HUES64 (cell line): Measurements from ENCODE around the gene GYS1.
A peak's percentile ranks its signal among the peaks of the same experiment; 100 is the strongest.

Source experiments
- H3K27ac ChIP-seq: 2 replicates; pipeline ENCODE4 v1.7.0; 2013; ENCODE audit warnings: low read depth, low read length, inconsistent platforms
- H3K27me3 ChIP-seq: 2 replicates; pipeline ENCODE4 v1.6.1; 2013; ENCODE audit warnings: mild to moderate bottlenecking, low read length; ENCODE audit not compliant: insufficient read depth
- H3K36me3 ChIP-seq: 2 replicates; pipeline ENCODE4 v1.6.1; 2013; ENCODE audit warnings: mild to moderate bottlenecking, low read length; ENCODE audit not compliant: insufficient read depth
- H3K4me1 ChIP-seq: 2 replicates; pipeline ENCODE4 v1.6.1; 2013; ENCODE audit warnings: mild to moderate bottlenecking, low read length, moderate library complexity; ENCODE audit not compliant: insufficient read depth
- H3K4me3 ChIP-seq: 2 replicates; pipeline ENCODE4 v1.5.1; 2013; ENCODE audit warnings: mild to moderate bottlenecking, low read length, moderate library complexity
- H3K9ac ChIP-seq: 2 replicates; pipeline ENCODE4 v1.6.1; 2013; ENCODE audit warnings: mild to moderate bottlenecking, low read depth, low read length
- H3K9me3 ChIP-seq: 2 replicates; pipeline ENCODE4 v1.6.1; 2013; ENCODE audit warnings: low read depth, low read length; ENCODE audit not compliant: insufficient read depth
- WGBS: fragments of 150-250, 120-280 bp; methylation state at CpG from one replicate; pipeline ENCODE4 v1.1.7; 2013; ENCODE audit warnings: missing lambda C conversion rate; 5-methylcytosine and 5-hydroxymethylcytosine counted together

The GYS1 gene

GRCh38 chr19:48985711-48986110 lies 7.4 kb downstream of the GYS1 start:
- 96% methylated on average over 13 of the region's 13 CpGs for whole genome bisulfite sequencing
- Histone ChIP-seq H3K4me3 (no peak overlapping the region), H3K27me3 (no peaks in the 10 kb centered on the region), H3K4me1 (no peaks in the 10 kb centered on the region), H3K27ac (no peak overlapping the region), H3K9ac (no peak overlapping the region), H3K9me3 (no peaks in the 10 kb centered on the region), H3K36me3 (peaks cover 54% of the 10 kb centered on the region)

GRCh38 chr19:48982280-48982679 lies 10.8 kb downstream of the GYS1 start:
- Histone ChIP-seq H3K27ac (no peak overlapping the region), H3K27me3 (no peaks in the 10 kb centered on the region), H3K4me3 (no peak overlapping the region), H3K4me1 (no peaks in the 10 kb centered on the region), H3K9me3 (no peaks in the 10 kb centered on the region), H3K9ac (no peak overlapping the region), H3K36me3 (peaks cover 45% of the 10 kb centered on the region)
- WGBS: 93% methylated on average over 9 of the region's 9 CpGs

- H3K4me1 ChIP-seq: no peaks in the 10 kb centered on the region
- H3K27ac ChIP-seq: no peak overlapping the region
- 85% methylated on average over 2 of the region's 2 CpGs for WGBS
- no peaks in the 10 kb centered on the region for H3K27me3 ChIP-seq
- H3K9ac ChIP-seq: no peak overlapping the region
- no peak overlapping the region for H3K4me3 ChIP-seq
- no peaks in the 10 kb centered on the region for H3K9me3 ChIP-seq
- peaks cover 43% of the 10 kb centered on the region for H3K36me3 ChIP-seq
Measured at GRCh38 chr19:48977061-48977460, 16.0 kb downstream of the GYS1 start.

GRCh38 chr19:48975947-48976847 lies 16.9 kb downstream of the GYS1 start:
- Histone ChIP-seq H3K4me1 (no peaks in the 10 kb centered on the region), H3K4me3 (no peak overlapping the region), H3K9me3 (no peaks in the 10 kb centered on the region), H3K27me3 (no peaks in the 10 kb centered on the region), H3K27ac (no peak overlapping the region), H3K9ac (no peak overlapping the region), H3K36me3 (peaks cover 38% of the 10 kb centered on the region)
- 90% methylated on average over 12 of the region's 13 CpGs for WGBS

GRCh38 chr19:48970923-48971395 lies 22.1 kb downstream of the GYS1 start:
- 26% methylated on average over 18 of the region's 19 CpGs for WGBS
- Histone ChIP-seq H3K9me3 (no peaks in the 10 kb centered on the region), H3K9ac (no peak overlapping the region), H3K4me1 (0 out of 2 replicates have a peak, but pooled peaks cover 3% of the 10 kb centered on the region), H3K27ac (no peak overlapping the region), H3K27me3 (no peaks in the 10 kb centered on the region), H3K36me3 (peaks cover 59% of the 10 kb centered on the region), H3K4me3 (no peak overlapping the region)

- Histone ChIP-seq H3K27me3 (no peaks in the 10 kb centered on the region), H3K27ac (no peak overlapping the region), H3K4me3 (no peak overlapping the region), H3K9me3 (no peaks in the 10 kb centered on the region), H3K9ac (no peak overlapping the region), H3K4me1 (0 out of 2 replicates have a peak, but pooled peaks cover 3% of the 10 kb centered on the region), H3K36me3 (peaks cover 61% of the 10 kb centered on the region)
- WGBS: 94% methylated on average over 23 of the region's 23 CpGs
Measured at GRCh38 chr19:48970139-48970766, 22.9 kb downstream of the GYS1 start.

- H3K36me3 ChIP-seq: peaks cover 57% of the 10 kb centered on the region
- H3K4me1 ChIP-seq: peaks cover 5% of the 10 kb centered on the region
- no peaks in the 10 kb centered on the region for H3K27me3 ChIP-seq
- H3K27ac ChIP-seq: no peak overlapping the region
- no peaks in the 10 kb centered on the region for H3K9me3 ChIP-seq
- no peak overlapping the region for H3K4me3 ChIP-seq
- WGBS: 95% methylated on average over 45 of the region's 45 CpGs
- no peak overlapping the region for H3K9ac ChIP-seq
Measured at GRCh38 chr19:48969276-48970138, 23.6 kb downstream of the GYS1 start.

- Histone ChIP-seq H3K4me1 (peaks cover 12% of the 10 kb centered on the region), H3K36me3 (peaks cover 50% of the 10 kb centered on the region), H3K27ac (no peak overlapping the region), H3K9ac (no peak overlapping the region), H3K27me3 (no peaks in the 10 kb centered on the region), H3K9me3 (no peaks in the 10 kb centered on the region), H3K4me3 (no peak overlapping the region)
- 95% methylated on average over 15 of the region's 15 CpGs for WGBS
Measured at GRCh38 chr19:48968813-48969218, 24.3 kb downstream of the GYS1 start.

- Histone ChIP-seq H3K4me3 (no peak overlapping the region), H3K27ac (no peak overlapping the region), H3K9ac (no peak overlapping the region), H3K4me1 (peaks cover 17% of the 10 kb centered on the region), H3K9me3 (no peaks in the 10 kb centered on the region), H3K27me3 (no peaks in the 10 kb centered on the region), H3K36me3 (peaks cover 46% of the 10 kb centered on the region)
- WGBS: 92% methylated on average over 4 of the region's 4 CpGs
Measured at GRCh38 chr19:48968179-48968661, 24.9 kb downstream of the GYS1 start.

- 93% methylated on average over 12 of the region's 14 CpGs for WGBS
- H3K27me3 ChIP-seq: no peaks in the 10 kb centered on the region
- no peak overlapping the region for H3K9ac ChIP-seq
- peak overlapping the region; percentile 5; the same call in 1 of the 2 replicates for H3K27ac ChIP-seq
- H3K9me3 ChIP-seq: no peaks in the 10 kb centered on the region
- H3K4me1 ChIP-seq: peaks cover 19% of the 10 kb centered on the region
- no peak overlapping the region for H3K4me3 ChIP-seq
- peaks cover 40% of the 10 kb centered on the region for H3K36me3 ChIP-seq
Measured at GRCh38 chr19:48967346-48968178, 25.5 kb downstream of the GYS1 start.
